8988T (cell line): ENCODE results near the gene SOX13.

Experiments used
- DNase-seq: peaks from one replicate; pipeline ENCODE4 v3.0.0; 2011

Gene SOX13

GRCh38 chr1:204065174-204065985, 7.5 kb upstream of the SOX13 start:
- no peak for DNase-seq

DNA sequence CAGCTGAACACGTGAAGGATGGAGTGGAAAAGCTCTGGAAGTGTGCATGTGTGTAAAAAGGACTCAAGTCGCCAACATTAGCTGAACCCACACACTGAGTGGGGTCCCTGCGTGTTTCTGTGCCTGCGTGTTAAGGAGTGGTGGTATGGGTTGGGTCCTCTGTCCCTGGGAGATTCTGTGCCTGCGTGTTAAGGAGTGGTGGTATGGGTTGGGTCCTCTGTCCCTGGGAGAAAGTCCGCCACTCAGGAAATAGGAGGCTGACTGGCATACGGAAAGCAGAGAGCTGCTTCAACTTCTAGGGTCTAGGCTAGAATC, 7.0 kb upstream of the SOX13 start:
- DNase-seq: no peak

- no peak for DNase-seq
Observed at GRCh38 chr1:204067935-204068334, 5.0 kb upstream of the SOX13 start.

- no peak for DNase-seq
Observed at GRCh38 chr1:204069887-204070286, 3.0 kb upstream of the SOX13 start.

GRCh38 chr1:204070895-204071294, 2.0 kb upstream of the SOX13 start:
- no peak for DNase-seq

DNA sequence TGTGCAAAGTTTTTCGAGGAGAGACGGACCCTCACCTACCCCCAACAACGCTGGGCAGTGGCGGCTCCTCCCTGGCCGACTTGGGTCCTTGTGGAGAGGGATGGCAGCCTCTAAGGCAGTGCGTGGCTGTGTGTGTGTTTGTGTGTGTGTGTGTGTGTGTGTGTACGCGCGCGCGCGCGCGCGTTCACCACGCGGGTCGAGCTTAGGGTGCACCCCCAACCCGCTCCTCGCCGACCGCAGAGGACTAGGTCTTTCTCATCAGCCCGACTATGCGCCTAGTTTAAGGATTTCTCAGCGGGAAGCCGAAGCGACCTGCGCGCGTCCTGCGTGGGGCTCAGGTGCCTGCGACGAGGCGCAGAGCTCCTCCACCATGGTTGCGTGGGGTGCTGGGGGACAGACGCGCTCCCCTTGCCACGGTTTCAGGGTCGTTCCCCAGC, 940 bp downstream of the SOX13 start:
- no peak for DNase-seq

GRCh38 chr1:204074274-204075138, 1.6 kb downstream of the SOX13 start:
- DNase-seq: peak; percentile 63

- no peak for DNase-seq
Observed at GRCh38 chr1:204075139-204075521, 2.2 kb downstream of the SOX13 start.

DNA sequence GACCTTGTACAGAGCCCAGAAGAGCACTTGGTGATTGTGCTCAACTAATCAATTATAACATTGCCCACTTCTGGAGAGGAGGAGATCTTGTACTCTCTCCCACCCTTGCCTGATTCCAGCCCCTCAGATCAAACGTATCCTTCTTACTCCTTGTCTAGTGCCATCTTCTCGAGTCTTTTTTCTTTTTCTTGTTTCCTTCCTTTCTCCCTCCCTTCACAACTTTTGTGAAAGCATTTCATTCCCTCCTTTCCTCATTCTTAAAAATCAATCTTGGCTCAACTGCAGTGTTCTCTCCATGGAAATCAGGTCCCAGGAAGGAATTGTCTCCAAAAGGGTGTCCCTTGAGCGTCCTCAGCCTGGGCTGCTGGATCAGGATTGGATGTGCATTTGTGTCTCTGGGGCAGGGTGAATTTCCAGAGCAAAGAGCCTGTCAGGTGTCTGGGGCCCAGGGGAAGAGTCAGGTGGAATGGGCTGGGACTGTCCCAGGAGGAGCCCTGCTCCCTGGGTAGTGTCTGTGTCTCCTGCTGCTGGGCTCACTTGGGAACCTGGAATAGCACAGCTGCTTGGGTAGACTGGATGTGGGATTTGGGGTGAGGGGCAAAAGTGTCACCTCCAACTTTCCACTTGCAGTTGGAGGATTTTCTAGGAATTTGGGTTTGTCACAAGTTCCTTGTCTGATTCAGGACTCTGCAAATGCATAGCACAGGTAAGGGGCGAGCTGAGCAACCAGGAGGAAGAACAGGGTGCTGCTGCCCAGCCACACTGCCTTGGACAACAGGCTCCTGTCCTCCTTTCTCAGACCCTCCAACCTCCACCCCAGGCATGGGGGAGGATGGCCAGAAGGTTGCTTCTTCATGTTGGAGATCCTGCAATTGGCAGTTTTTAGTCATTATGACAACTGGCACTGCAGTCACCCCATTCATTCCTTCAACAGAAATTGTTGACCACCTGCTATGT, 3.3 kb downstream of the SOX13 start:
- no peak for DNase-seq

DNA sequence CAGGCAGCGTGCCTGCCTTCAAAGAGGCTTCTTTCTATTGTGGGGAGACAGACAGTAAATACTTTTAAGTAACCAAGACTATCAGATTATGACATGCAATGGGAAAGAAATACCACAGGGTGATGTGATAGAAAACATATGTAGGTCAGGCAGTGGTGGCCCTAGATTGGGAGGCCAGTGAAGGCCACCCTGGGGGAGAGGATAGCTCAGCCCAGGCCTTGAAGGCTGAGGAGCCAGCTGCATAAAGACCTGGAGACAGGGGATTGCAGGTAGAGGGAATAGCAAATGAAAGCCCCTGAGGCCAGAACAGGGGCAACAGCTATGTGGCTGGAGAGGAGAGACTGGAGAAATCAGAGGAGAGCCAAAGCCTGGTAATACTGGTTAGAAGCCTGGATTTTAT, 4.0 kb downstream of the SOX13 start:
- no peak for DNase-seq

- no peak for DNase-seq
Observed at GRCh38 chr1:204077979-204078696, 5.2 kb downstream of the SOX13 start.

GRCh38 chr1:204079608-204079999, 6.7 kb downstream of the SOX13 start:
- no peak for DNase-seq

GRCh38 chr1:204080163-204080903, 7.4 kb downstream of the SOX13 start:
- DNase-seq: peak; percentile 82

DNA sequence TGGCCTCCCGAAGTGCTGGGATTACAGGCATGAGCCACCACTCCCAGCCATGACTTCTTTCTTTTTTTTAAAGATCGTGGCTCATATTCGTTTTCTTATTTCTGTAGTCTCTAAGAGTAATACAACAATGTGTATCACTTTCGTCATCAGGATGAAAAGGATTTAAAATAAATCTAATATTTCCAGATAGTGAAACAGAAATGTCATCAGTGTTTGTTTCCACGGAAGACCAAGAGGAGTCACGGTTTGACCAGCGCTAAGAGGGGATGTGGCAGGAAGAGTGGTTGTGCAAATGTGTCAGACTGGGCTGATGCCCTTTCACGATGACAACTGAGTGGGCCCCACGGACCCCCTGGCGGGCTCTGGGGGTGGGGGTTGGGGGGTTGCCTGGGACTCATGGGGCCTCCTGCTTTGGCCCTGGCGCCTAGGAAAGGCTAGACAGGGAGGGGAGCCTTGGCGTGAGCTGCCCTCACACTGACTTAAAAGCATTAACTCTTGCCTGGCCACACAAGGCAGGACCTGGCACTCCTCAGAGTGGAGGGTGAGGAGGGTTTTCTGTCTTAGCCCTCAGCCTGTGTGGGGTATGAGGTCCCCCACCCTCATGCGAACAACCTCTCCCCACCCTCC, 8.4 kb downstream of the SOX13 start:
- DNase-seq: no peak

DNA sequence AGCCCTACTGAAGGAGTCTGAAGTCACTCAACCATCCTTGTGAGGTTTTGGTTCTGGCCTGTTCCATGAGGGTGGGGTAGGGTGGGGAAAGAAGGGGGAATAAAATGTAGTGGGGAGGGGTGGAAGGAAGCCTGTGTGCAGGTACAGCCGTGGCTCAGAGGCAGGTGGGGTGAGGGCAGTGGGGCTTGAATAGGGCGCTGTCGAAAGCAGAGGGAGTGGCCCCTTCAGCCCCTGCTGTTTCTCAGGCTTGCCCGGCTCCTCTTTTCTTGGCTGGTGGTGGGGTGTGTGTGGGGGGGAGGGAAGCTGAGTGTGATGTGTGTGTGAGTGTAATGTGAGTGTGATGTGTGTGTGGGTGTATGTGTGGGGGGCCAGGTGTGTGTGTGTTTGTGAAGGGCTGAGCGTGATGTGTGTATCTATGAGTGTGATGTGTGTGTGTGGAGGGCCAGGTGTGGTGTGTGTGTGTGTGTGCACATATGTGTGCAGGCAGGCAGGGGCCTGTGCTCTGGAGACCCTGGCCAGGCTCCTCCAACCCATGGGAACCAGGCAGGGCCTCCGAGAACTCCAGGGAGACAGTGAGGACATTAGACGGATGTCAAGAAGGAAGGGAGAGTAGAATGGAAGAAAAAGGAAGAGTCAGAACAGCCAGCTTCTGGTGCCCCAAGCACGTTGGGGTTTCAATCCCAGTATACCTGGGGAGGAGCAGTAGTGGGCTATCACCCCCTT, 9.0 kb downstream of the SOX13 start:
- DNase-seq: no peak

GRCh38 chr1:204083491-204083890, 10.6 kb downstream of the SOX13 start:
- no peak for DNase-seq

- DNase-seq: no peak
Observed at GRCh38 chr1:204084247-204084772, 11.4 kb downstream of the SOX13 start.

DNA sequence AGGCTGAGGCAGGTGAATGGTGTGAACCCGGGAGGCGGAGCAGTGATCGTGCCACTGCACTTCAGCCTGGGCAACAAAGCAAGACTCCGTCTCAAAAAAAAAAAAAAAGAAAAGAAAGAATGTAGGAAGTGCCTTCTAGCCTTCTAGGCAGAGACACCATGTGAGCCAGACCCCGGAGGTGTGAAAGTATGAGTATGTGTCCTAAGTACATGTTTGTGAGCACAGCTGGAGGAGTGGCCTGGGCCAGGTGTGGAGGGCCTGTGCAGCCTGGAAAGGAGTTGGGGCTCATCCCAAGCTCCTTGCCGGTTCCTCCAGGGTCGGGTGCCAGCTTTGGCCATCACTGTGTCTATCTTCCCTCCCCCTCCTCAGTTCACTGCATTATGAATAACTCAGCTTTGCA, 13.0 kb downstream of the SOX13 start:
- DNase-seq: no peak

GRCh38 chr1:204087181-204087892, 14.4 kb downstream of the SOX13 start:
- no peak for DNase-seq
